K562 (cell line): ENCODE measurements around the gene ANAPC13. TPM values are rescaled to one million over a fixed set of nuclear protein-coding genes. Genes with fewer than 3 reads are reported as not detected.

Experiments used
- ATAC-seq: fragments of 200-7000 bp; cut with Tn5 transposase; 3 replicates; pipeline ENCODE4 v1.9.1; 2020; ENCODE audit warnings: moderate library complexity
- BruUV-seq: library from RNA; stranded (reverse); fragments of 400-500 nt; replicated peaks from 2 replicates; lab custom pipeline; 2021; lab: Mats Ljungman, UMichigan
- CTCF ChIA-PET: fragments of 300-600 bp; formaldehyde crosslinking; extraction: SDS; loops from one replicate; lab custom pipeline; 2021; ENCODE audit warnings: low intra/inter-chr PET ratio; lab: Yijun Ruan, JAX
- POLR2A ChIA-PET: fragments of 300-600, 350-650 bp; sonication (Branson Sonifier 250); formaldehyde crosslinking; extraction: SDS; loops from one replicate; lab custom pipeline; 2021; ENCODE audit warnings: antibody characterized with exemption, inconsistent platforms; lab: Yijun Ruan, JAX
- DNase-seq, 4 experiments: peaks; one replicate each; pipeline versions ENCODE4 v3.0.0 to v3.0.0-alpha.2; 2011 to 2018; ENCODE audit warnings: low spot score in 3 of 4, mixed read lengths in 3 of 4; ENCODE audit errors: extremely low read depth in 1 of 4
- FAIRE-seq: peaks from 2 replicates; lab custom pipeline; 2011; peaks lifted over from hg19 to GRCh38; lab: Jason Lieb, UNC
- H2AFZ ChIP-seq: 2 replicates; pipeline ENCODE4 v1.6.0; 2011; ENCODE audit warnings: low read depth, low read length, control low read depth, inconsistent platforms
- H3K27ac ChIP-seq: fragments of 200-600 bp; 3 replicates; pipeline ENCODE4 v1.8.0; 2011; ENCODE audit warnings: low read depth, mild to moderate bottlenecking, control low read depth, inconsistent platforms, low read length, moderate library complexity, mixed read lengths; ENCODE audit errors: extremely low read depth
- H3K27me3 ChIP-seq, 2 experiments: fragments of 300-600 bp in 1 of 2; 2 replicates in 1 of 2; 3 replicates in 1 of 2; pipeline versions ENCODE4 v1.6.0 to v1.8.0; 2011; ENCODE audit warnings: inconsistent platforms in 2 of 2, low read length in 2 of 2, mild to moderate bottlenecking in 1 of 2, mixed read lengths in 1 of 2, moderate library complexity in 1 of 2; ENCODE audit not compliant: control insufficient read depth in 2 of 2, insufficient read depth in 2 of 2
- H3K36me3 ChIP-seq: fragments of 300-600 bp; 3 replicates; pipeline ENCODE4 v1.8.0; 2011; ENCODE audit warnings: mild to moderate bottlenecking, low read length, inconsistent platforms; ENCODE audit not compliant: control insufficient read depth, insufficient read depth
- H3K4me1 ChIP-seq, 2 experiments: fragments of 200-600 bp in 1 of 2; replicated peaks in 1 of 2; 2 replicates in 1 of 2; 3 replicates in 1 of 2; pipeline versions ENCODE4 v1.5.1 to v1.8.0; 2011; ENCODE audit warnings: inconsistent platforms in 2 of 2, low read length in 2 of 2, mild to moderate bottlenecking in 1 of 2, mixed read lengths in 1 of 2, moderate library complexity in 1 of 2; ENCODE audit not compliant: control insufficient read depth in 2 of 2, insufficient read depth in 2 of 2
- H3K4me2 ChIP-seq: 2 replicates; pipeline ENCODE4 v1.6.1; 2011; ENCODE audit warnings: low read length, control low read depth, inconsistent platforms, mixed read lengths; ENCODE audit not compliant: insufficient read depth
- H3K4me3 ChIP-seq: fragments of 200-600 bp; sonication (generic), shearing (Covaris generic); 2 replicates; pipeline ENCODE4 v1.5.1; 2016; ENCODE audit warnings: control low read depth, inconsistent platforms
- H3K79me2 ChIP-seq: fragments of 200-600 bp; 3 replicates; pipeline ENCODE4 v1.8.0; 2011; ENCODE audit warnings: low read length, inconsistent platforms; ENCODE audit not compliant: control insufficient read depth, insufficient read depth
- H3K9ac ChIP-seq, 2 experiments: 2 replicates each; pipeline versions ENCODE4 v1.6.0 to v1.6.1; 2011; ENCODE audit warnings: low read depth in 2 of 2, low read length in 2 of 2, control low read depth in 1 of 2, inconsistent platforms in 1 of 2, mild to moderate bottlenecking in 1 of 2, mixed read lengths in 1 of 2; ENCODE audit not compliant: insufficient read depth in 1 of 2
- H3K9me1 ChIP-seq: one replicate; pipeline ENCODE4 v1.6.0; 2011; ENCODE audit warnings: inconsistent platforms, mild to moderate bottlenecking, low read length, moderate library complexity; ENCODE audit not compliant: control insufficient read depth, insufficient read depth
- H3K9me3 ChIP-seq: replicated peaks from 2 replicates; pipeline ENCODE4 v1.5.1; 2011; ENCODE audit warnings: low read depth, low read length, inconsistent platforms; ENCODE audit not compliant: control insufficient read depth, insufficient read depth
- H4K20me1 ChIP-seq: replicated peaks from 2 replicates; pipeline ENCODE4 v1.6.1; 2011; ENCODE audit warnings: low read length, inconsistent platforms, mixed read lengths; ENCODE audit not compliant: control insufficient read depth, insufficient read depth
- FOXJ2 ChIP-seq: fragments of 200-800 bp; sonication (Bioruptor generic); IDR thresholded peaks from 2 replicates; pipeline ENCODE4 v1.6.1; 2016; ENCODE audit warnings: missing genetic modification characterization, missing compliant biosample characterization
- IFI16 ChIP-seq: fragments of 250-450 bp; sonication (Bioruptor Pico); IDR thresholded peaks from 2 replicates; pipeline ENCODE4 v2.1.2; 2022; ENCODE audit warnings: mild to moderate bottlenecking, inconsistent platforms
- KAT7 ChIP-seq: sonication (generic); formaldehyde crosslinking; IDR thresholded peaks from 2 replicates; pipeline ENCODE4 v1.8.0; 2022; ENCODE audit warnings: missing genetic modification reagents, mild to moderate bottlenecking, borderline replicate concordance
- KLF16 ChIP-seq: IDR thresholded peaks from 2 replicates; pipeline ENCODE4 v1.6.1; 2016; ENCODE audit warnings: antibody characterized with exemption
- MIER1 ChIP-seq: fragments of 450-650 bp; IDR thresholded peaks from 2 replicates; pipeline ENCODE4 v1.6.1; 2016; ENCODE audit warnings: antibody characterized with exemption, mild to moderate bottlenecking, low read depth
- SP1 ChIP-seq: sonication (generic); formaldehyde crosslinking; IDR thresholded peaks from 2 replicates; pipeline ENCODE4 v1.8.1; 2022; ENCODE audit warnings: mild to moderate bottlenecking, missing genetic modification reagents
- ZNF212 ChIP-seq: fragments of 450-650 bp; formaldehyde crosslinking; IDR thresholded peaks from 2 replicates; pipeline ENCODE4 v1.4.0; 2020; ENCODE audit warnings: mild to moderate bottlenecking
- ZNF696 ChIP-seq: fragments of 250-450 bp; sonication (Bioruptor Pico); conservative IDR thresholded peaks from 2 replicates; pipeline ENCODE4 v1.4.0; 2020; ENCODE audit warnings: mild to moderate bottlenecking, moderate library complexity
- WGBS: fragments of 100-300 bp; shearing (Covaris generic); methylation state at CpG from one replicate; pipeline ENCODE4 v1.1.6; 2016; ENCODE audit warnings: low coverage, mixed read lengths; ENCODE audit not compliant: insufficient coverage; ENCODE audit errors: missing lambda C conversion rate; 5-methylcytosine and 5-hydroxymethylcytosine counted together
- in situ Hi-C: fragments of 300-500 bp; cut with MboI; formaldehyde crosslinking; loops from 4 replicates; pipeline ENCODE4 v1.15.0; 2018; ENCODE audit warnings: inconsistent platforms, mixed read lengths
- intact Hi-C: fragments of 100-400 bp; cut with micrococcal nuclease; formaldehyde crosslinking; loops from 2 replicates; pipeline ENCODE4 v1.14.2; 2022
- polyA plus RNA-seq, 8 experiments: library from polyadenylated mRNA; depleted of rRNA in 4 of 8; stranded (reverse) in 5 of 8; unstranded in 3 of 8; fragments of >200 nt; fragmentation: Nextera tagmentation in 2 of 8; fragmentation: Illumina TruSeq in 1 of 8; extraction: Ambion mirVana in 2 of 8; extraction: Trizol in 1 of 8; gene quantifications; 2 replicates each; pipeline versions ENCODE4 v1.2.1 to v1.2.3, GENCODE V29; 2011 to 2014; ENCODE audit warnings: inconsistent platforms in 1 of 8, missing spikeins in 1 of 8
- total RNA-seq, 7 experiments: library from RNA; depleted of rRNA in 6 of 7; stranded (reverse); fragments of >200 nt in 6 of 7; fragmentation: Illumina TruSeq in 2 of 7; extraction: Trizol in 2 of 7; gene quantifications; 2 replicates each; pipeline versions ENCODE4 v1.2.1 to v1.2.3, GENCODE V29; 2011 to 2021; ENCODE audit warnings: low replicate concordance in 1 of 7
- TF ChIP-seq, protein P1 (sequence below): IDR thresholded peaks from 2 replicates; pipeline ENCODE4 v1.6.1; 2011; ENCODE audit warnings: borderline replicate concordance, low read depth, mild to moderate bottlenecking, moderate library complexity, low read length; ENCODE audit not compliant: insufficient read depth, poor library complexity, severe bottlenecking

The ANAPC13 gene
- total and polyA plus RNA-seq, 9 of the 15 experiments (the other 6 are each of a cell fraction or from before 2014, with no cell fraction given) = 48.5 to 238 (median 68.5) TPM

- no TSS peak for BruUV-seq
- H3K4me1 ChIP-seq = no peaks in the 10 kb centered on the region
- ATAC-seq (no peak), FAIRE-seq (no peak), DNase-seq (no peak)
- CTCF ChIA-PET = no interaction called here
- H3K9me3 ChIP-seq = no peaks in the 10 kb centered on the region
- H3K79me2 ChIP-seq = no peaks in the 10 kb centered on the region
- no peak overlapping the region for H2AFZ ChIP-seq
- H3K27me3 ChIP-seq = peaks cover 6 to 17% of the 10 kb centered on the region in 2 experiments; a peak in 4 of 5 replicates
- POLR2A ChIA-PET = no interaction called here
- no peak overlapping the region for H3K9ac ChIP-seq
- H3K27ac ChIP-seq = no peak overlapping the region
- no peak overlapping the region for H3K4me3 ChIP-seq
- 0% methylated on average over 1 of the region's 1 CpG for WGBS
- no peaks in the 10 kb centered on the region for H3K9me1 ChIP-seq
- H3K4me2 ChIP-seq = no peak overlapping the region
- in situ Hi-C loops = no loop called here
- no peaks in the 10 kb centered on the region for H3K36me3 ChIP-seq
- no peaks in the 10 kb centered on the region; the same call in 1 of the 2 replicates for H4K20me1 ChIP-seq
- intact Hi-C loops = no loop called here
- no peak for TF ChIP-seq ZNF696 (CRISPR knock-in tag)
- no peak for TF ChIP-seq ZNF212 (CRISPR knock-in tag)
Measured at GRCh38 chr3:134466331-134466730, 19.5 kb downstream of the ANAPC13 start.

DNA sequence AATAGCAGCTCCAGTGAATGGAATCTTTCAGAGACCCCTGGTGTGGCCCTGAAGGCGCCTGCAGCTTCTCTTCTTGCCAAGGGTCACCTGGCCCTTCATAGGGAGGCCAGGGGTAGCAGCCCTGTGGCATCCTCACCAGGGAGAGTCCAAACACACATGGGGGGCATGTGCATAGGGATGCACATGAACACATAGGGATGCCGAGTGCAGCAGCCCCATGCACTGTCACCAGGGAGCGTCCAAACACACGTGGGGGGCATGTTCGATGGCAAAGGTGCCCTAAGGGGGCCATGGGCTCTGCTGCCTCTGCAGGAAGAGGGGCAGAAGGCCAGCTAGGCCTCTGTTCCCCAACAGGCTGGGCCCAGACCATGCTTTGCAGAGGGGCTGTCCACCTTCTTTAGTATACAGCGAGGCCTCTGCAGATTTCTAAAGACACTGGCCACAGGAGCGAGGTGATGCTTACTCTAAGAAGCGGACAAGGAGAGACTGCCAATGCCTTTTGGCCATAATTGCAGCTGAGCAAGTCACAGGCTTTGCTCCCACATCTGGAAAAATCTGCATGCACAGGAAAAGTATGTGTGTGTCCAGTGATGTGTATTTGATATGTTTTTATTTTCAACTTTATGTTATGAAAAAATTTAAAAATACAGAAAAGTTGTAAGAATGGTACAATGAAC lies 21.0 kb downstream of the ANAPC13 start:
- Histone ChIP-seq H3K27me3 (peaks cover 6 to 17% of the 10 kb centered on the region in 2 experiments; a peak in 4 of 5 replicates), H3K4me1 (no peaks in the 10 kb centered on the region), H3K79me2 (no peaks in the 10 kb centered on the region), H3K9me3 (no peaks in the 10 kb centered on the region), H2AFZ (no peak overlapping the region), H3K4me2 (no peak overlapping the region), H3K9me1 (no peaks in the 10 kb centered on the region), H3K36me3 (no peaks in the 10 kb centered on the region), H4K20me1 (no peaks in the 10 kb centered on the region; the same call in 1 of the 2 replicates), H3K4me3 (no peak overlapping the region), H3K9ac (no peak overlapping the region; a peak in 1 of 4 replicates), H3K27ac (no peak overlapping the region)
- ChIA-PET CTCF (no interaction called here), POLR2A (no interaction called here)
- BruUV-seq = no TSS peak
- in situ Hi-C loops = no loop called here
- DNase-seq (no peak), ATAC-seq (no peak), FAIRE-seq (no peak)
- TF ChIP-seq FOXJ2 (tag) (no peak), IFI16 (CRISPR knock-in tag) (no peak), KLF16 (no peak), KAT7 (no peak), MIER1 (no peak), SP1 (CRISPR knock-in tag) (no peak)
- TF ChIP-seq, protein P1, sequence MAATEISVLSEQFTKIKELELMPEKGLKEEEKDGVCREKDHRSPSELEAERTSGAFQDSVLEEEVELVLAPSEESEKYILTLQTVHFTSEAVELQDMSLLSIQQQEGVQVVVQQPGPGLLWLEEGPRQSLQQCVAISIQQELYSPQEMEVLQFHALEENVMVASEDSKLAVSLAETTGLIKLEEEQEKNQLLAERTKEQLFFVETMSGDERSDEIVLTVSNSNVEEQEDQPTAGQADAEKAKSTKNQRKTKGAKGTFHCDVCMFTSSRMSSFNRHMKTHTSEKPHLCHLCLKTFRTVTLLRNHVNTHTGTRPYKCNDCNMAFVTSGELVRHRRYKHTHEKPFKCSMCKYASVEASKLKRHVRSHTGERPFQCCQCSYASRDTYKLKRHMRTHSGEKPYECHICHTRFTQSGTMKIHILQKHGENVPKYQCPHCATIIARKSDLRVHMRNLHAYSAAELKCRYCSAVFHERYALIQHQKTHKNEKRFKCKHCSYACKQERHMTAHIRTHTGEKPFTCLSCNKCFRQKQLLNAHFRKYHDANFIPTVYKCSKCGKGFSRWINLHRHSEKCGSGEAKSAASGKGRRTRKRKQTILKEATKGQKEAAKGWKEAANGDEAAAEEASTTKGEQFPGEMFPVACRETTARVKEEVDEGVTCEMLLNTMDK = no peak
- intact Hi-C loops = no loop called here
- WGBS = 0% methylated on average over 8 of the region's 8 CpGs
